ENCODE measurements around the gene CEMIP2. TPM values are rescaled to one million over a fixed set of nuclear protein-coding genes. Genes with fewer than 3 reads are reported as not detected.
A peak's percentile ranks its signal among the peaks of the same experiment; 100 is the strongest.

CEMIP2 gene
- total RNA-seq, 1 experiment from 2014 or later, result 40.5 TPM

DNA sequence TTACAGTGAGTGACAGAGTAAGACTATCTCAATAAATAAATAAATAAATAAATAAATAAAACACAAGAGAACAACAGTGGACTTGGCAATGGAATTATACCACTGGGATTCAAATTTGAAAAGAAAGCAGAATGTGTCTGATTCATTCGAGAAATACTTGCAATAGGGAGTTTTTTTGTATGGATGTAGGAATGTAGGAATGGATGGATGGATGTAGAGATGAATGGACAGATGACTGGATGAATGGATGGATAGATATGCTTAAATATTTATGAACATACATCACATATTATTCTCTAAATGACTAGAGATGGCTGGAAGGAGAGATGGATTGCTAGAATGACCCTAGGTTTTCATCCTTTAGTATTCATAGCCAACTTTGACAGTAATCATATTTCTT is 22.0 kb upstream of the CEMIP2 start (continued):
- TF ChIP-seq, protein P1, sequence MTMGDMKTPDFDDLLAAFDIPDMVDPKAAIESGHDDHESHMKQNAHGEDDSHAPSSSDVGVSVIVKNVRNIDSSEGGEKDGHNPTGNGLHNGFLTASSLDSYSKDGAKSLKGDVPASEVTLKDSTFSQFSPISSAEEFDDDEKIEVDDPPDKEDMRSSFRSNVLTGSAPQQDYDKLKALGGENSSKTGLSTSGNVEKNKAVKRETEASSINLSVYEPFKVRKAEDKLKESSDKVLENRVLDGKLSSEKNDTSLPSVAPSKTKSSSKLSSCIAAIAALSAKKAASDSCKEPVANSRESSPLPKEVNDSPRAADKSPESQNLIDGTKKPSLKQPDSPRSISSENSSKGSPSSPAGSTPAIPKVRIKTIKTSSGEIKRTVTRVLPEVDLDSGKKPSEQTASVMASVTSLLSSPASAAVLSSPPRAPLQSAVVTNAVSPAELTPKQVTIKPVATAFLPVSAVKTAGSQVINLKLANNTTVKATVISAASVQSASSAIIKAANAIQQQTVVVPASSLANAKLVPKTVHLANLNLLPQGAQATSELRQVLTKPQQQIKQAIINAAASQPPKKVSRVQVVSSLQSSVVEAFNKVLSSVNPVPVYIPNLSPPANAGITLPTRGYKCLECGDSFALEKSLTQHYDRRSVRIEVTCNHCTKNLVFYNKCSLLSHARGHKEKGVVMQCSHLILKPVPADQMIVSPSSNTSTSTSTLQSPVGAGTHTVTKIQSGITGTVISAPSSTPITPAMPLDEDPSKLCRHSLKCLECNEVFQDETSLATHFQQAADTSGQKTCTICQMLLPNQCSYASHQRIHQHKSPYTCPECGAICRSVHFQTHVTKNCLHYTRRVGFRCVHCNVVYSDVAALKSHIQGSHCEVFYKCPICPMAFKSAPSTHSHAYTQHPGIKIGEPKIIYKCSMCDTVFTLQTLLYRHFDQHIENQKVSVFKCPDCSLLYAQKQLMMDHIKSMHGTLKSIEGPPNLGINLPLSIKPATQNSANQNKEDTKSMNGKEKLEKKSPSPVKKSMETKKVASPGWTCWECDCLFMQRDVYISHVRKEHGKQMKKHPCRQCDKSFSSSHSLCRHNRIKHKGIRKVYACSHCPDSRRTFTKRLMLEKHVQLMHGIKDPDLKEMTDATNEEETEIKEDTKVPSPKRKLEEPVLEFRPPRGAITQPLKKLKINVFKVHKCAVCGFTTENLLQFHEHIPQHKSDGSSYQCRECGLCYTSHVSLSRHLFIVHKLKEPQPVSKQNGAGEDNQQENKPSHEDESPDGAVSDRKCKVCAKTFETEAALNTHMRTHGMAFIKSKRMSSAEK (CRISPR knock-in tag; IDR thresholded peaks at IDR 0.05; ENCODE audit: borderline replicate concordance), result no peak
- TF ChIP-seq IRF2 (CRISPR knock-in tag; IDR thresholded peaks at IDR 0.05; ENCODE audit: borderline replicate concordance, low read depth), result no peak
- TF ChIP-seq, protein P2, sequence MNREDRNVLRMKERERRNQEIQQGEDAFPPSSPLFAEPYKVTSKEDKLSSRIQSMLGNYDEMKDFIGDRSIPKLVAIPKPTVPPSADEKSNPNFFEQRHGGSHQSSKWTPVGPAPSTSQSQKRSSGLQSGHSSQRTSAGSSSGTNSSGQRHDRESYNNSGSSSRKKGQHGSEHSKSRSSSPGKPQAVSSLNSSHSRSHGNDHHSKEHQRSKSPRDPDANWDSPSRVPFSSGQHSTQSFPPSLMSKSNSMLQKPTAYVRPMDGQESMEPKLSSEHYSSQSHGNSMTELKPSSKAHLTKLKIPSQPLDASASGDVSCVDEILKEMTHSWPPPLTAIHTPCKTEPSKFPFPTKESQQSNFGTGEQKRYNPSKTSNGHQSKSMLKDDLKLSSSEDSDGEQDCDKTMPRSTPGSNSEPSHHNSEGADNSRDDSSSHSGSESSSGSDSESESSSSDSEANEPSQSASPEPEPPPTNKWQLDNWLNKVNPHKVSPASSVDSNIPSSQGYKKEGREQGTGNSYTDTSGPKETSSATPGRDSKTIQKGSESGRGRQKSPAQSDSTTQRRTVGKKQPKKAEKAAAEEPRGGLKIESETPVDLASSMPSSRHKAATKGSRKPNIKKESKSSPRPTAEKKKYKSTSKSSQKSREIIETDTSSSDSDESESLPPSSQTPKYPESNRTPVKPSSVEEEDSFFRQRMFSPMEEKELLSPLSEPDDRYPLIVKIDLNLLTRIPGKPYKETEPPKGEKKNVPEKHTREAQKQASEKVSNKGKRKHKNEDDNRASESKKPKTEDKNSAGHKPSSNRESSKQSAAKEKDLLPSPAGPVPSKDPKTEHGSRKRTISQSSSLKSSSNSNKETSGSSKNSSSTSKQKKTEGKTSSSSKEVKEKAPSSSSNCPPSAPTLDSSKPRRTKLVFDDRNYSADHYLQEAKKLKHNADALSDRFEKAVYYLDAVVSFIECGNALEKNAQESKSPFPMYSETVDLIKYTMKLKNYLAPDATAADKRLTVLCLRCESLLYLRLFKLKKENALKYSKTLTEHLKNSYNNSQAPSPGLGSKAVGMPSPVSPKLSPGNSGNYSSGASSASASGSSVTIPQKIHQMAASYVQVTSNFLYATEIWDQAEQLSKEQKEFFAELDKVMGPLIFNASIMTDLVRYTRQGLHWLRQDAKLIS (CRISPR knock-in tag; IDR thresholded peaks at IDR 0.05; ENCODE audit: borderline replicate concordance), result no peak
- TF ChIP-seq, protein P3, sequence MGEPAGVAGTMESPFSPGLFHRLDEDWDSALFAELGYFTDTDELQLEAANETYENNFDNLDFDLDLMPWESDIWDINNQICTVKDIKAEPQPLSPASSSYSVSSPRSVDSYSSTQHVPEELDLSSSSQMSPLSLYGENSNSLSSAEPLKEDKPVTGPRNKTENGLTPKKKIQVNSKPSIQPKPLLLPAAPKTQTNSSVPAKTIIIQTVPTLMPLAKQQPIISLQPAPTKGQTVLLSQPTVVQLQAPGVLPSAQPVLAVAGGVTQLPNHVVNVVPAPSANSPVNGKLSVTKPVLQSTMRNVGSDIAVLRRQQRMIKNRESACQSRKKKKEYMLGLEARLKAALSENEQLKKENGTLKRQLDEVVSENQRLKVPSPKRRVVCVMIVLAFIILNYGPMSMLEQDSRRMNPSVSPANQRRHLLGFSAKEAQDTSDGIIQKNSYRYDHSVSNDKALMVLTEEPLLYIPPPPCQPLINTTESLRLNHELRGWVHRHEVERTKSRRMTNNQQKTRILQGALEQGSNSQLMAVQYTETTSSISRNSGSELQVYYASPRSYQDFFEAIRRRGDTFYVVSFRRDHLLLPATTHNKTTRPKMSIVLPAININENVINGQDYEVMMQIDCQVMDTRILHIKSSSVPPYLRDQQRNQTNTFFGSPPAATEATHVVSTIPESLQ (CRISPR knock-in tag; IDR thresholded peaks at IDR 0.05), result no peak
- TF ChIP-seq, protein P4, sequence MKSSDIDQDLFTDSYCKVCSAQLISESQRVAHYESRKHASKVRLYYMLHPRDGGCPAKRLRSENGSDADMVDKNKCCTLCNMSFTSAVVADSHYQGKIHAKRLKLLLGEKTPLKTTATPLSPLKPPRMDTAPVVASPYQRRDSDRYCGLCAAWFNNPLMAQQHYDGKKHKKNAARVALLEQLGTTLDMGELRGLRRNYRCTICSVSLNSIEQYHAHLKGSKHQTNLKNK (CRISPR knock-in tag; IDR thresholded peaks at IDR 0.05), result no peak
- no peak for TF ChIP-seq GTF2I (CRISPR knock-in tag; conservative IDR thresholded peaks at IDR 0.05)
- no peak for TF ChIP-seq MXD4 (CRISPR knock-in tag; IDR thresholded peaks at IDR 0.05; ENCODE audit: borderline replicate concordance)
- no peak for TF ChIP-seq ATF1 (CRISPR knock-in tag; IDR thresholded peaks at IDR 0.05)

DNA sequence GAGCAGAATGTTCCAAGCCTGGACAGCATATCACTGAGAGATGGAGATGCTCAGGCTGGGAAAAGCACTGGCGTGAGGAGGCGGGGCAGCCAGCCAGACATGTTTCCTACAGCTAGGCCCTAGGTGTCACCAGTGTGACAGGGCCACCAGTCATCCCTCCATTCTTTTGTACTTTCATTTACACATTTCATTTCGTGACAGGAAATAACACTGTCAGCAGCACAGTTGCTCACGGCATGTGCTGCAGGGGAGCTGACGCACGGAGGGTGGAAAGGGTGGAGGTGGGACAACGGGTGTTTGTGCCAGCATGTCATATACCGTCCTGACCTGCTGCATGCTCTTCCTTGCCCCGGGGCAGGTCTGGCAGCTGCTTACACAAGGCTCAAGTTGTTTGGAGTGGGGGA is 14.8 kb upstream of the CEMIP2 start:
- ATAC-seq (peak; percentile 65), DNase-seq (ENCODE audit: low spot score) (no peak)
- Mint-ChIP-seq H3K27me3 (ENCODE audit: low read depth) (no peaks in the 10 kb centered on the region; the same call in 1 of the 2 replicates), H3K4me1 (peaks cover 9% of the 10 kb centered on the region), H3K4me3 (no peak overlapping the region), H3K36me3 (no peaks in the 10 kb centered on the region), H3K27ac (no peak overlapping the region), H3K9me3 (peaks cover 4% of the 10 kb centered on the region)
- CTCF ChIA-PET, result interaction anchor here (1.1 to 1.3 kb wide), 2 partner anchors 24 to 242 kb away, joined by 3 read pairs; no protein-coding TSS in a partner anchor
- POLR2A ChIA-PET, result no interaction called here
- TF ChIP-seq, protein P5, sequence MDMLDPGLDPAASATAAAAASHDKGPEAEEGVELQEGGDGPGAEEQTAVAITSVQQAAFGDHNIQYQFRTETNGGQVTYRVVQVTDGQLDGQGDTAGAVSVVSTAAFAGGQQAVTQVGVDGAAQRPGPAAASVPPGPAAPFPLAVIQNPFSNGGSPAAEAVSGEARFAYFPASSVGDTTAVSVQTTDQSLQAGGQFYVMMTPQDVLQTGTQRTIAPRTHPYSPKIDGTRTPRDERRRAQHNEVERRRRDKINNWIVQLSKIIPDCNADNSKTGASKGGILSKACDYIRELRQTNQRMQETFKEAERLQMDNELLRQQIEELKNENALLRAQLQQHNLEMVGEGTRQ (CRISPR knock-in tag; IDR thresholded peaks at IDR 0.05), result no peak
- TF ChIP-seq FOXJ3 (CRISPR knock-in tag; IDR thresholded peaks at IDR 0.05; ENCODE audit: borderline replicate concordance) (no peak), HMGA2 (CRISPR knock-in tag; IDR thresholded peaks at IDR 0.05) (no peak), ZNF396 (CRISPR knock-in tag; IDR thresholded peaks at IDR 0.05; ENCODE audit: borderline replicate concordance) (no peak), ZNF317 (CRISPR knock-in tag; IDR thresholded peaks at IDR 0.05; ENCODE audit: borderline replicate concordance, low read depth) (no peak), JAZF1 (CRISPR knock-in tag; IDR thresholded peaks at IDR 0.05) (no peak)
- TF ChIP-seq, protein P6, sequence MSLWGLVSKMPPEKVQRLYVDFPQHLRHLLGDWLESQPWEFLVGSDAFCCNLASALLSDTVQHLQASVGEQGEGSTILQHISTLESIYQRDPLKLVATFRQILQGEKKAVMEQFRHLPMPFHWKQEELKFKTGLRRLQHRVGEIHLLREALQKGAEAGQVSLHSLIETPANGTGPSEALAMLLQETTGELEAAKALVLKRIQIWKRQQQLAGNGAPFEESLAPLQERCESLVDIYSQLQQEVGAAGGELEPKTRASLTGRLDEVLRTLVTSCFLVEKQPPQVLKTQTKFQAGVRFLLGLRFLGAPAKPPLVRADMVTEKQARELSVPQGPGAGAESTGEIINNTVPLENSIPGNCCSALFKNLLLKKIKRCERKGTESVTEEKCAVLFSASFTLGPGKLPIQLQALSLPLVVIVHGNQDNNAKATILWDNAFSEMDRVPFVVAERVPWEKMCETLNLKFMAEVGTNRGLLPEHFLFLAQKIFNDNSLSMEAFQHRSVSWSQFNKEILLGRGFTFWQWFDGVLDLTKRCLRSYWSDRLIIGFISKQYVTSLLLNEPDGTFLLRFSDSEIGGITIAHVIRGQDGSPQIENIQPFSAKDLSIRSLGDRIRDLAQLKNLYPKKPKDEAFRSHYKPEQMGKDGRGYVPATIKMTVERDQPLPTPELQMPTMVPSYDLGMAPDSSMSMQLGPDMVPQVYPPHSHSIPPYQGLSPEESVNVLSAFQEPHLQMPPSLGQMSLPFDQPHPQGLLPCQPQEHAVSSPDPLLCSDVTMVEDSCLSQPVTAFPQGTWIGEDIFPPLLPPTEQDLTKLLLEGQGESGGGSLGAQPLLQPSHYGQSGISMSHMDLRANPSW (CRISPR knock-in tag; conservative IDR thresholded peaks at IDR 0.05; ENCODE audit: low read depth), result no peak
- TF ChIP-seq, protein P7, sequence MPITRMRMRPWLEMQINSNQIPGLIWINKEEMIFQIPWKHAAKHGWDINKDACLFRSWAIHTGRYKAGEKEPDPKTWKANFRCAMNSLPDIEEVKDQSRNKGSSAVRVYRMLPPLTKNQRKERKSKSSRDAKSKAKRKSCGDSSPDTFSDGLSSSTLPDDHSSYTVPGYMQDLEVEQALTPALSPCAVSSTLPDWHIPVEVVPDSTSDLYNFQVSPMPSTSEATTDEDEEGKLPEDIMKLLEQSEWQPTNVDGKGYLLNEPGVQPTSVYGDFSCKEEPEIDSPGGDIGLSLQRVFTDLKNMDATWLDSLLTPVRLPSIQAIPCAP (CRISPR knock-in tag; IDR thresholded peaks at IDR 0.05), result no peak
- TF ChIP-seq, protein P8, sequence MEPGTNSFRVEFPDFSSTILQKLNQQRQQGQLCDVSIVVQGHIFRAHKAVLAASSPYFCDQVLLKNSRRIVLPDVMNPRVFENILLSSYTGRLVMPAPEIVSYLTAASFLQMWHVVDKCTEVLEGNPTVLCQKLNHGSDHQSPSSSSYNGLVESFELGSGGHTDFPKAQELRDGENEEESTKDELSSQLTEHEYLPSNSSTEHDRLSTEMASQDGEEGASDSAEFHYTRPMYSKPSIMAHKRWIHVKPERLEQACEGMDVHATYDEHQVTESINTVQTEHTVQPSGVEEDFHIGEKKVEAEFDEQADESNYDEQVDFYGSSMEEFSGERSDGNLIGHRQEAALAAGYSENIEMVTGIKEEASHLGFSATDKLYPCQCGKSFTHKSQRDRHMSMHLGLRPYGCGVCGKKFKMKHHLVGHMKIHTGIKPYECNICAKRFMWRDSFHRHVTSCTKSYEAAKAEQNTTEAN (CRISPR knock-in tag; IDR thresholded peaks at IDR 0.05), result no peak
